ENCODE measurements around the gene SPACDR.

DNA sequence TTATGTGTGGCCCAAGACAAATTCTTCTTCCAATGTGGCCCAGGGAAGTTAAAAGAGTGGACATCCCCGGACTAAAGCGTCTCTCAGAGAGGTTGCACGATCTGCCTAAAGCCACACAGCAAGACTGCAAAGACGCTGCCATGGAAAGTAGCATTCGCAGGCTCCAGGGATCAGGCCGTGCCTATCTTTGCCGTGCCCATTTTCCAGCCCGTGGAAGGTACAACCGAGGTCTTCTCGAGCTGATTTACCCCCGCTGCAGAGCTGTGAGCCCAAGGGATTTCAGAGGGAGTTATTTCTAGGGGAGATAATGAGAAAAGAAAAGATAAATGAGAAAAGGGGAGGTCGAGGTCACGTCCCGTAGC, 18.6 kb upstream of the SPACDR start:
- TF ChIP-seq, protein P1, sequence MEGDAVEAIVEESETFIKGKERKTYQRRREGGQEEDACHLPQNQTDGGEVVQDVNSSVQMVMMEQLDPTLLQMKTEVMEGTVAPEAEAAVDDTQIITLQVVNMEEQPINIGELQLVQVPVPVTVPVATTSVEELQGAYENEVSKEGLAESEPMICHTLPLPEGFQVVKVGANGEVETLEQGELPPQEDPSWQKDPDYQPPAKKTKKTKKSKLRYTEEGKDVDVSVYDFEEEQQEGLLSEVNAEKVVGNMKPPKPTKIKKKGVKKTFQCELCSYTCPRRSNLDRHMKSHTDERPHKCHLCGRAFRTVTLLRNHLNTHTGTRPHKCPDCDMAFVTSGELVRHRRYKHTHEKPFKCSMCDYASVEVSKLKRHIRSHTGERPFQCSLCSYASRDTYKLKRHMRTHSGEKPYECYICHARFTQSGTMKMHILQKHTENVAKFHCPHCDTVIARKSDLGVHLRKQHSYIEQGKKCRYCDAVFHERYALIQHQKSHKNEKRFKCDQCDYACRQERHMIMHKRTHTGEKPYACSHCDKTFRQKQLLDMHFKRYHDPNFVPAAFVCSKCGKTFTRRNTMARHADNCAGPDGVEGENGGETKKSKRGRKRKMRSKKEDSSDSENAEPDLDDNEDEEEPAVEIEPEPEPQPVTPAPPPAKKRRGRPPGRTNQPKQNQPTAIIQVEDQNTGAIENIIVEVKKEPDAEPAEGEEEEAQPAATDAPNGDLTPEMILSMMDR (conservative IDR thresholded peaks at IDR 0.05; ENCODE audit: low read depth, low read length) = no peak
- no peak for TF ChIP-seq EZH2 (IDR thresholded peaks at IDR 0.05; ENCODE audit: borderline replicate concordance, low read depth, low read length, poor library complexity, severe bottlenecking)

All from A673 (cell line).